ENCODE data around the gene SYT1. TPM values are rescaled to one million over a fixed set of nuclear protein-coding genes. Genes with fewer than 3 reads are reported as not detected.

The SYT1 gene
- total RNA-seq, 1 donor from 2014 or later: 35.5 TPM

DNA sequence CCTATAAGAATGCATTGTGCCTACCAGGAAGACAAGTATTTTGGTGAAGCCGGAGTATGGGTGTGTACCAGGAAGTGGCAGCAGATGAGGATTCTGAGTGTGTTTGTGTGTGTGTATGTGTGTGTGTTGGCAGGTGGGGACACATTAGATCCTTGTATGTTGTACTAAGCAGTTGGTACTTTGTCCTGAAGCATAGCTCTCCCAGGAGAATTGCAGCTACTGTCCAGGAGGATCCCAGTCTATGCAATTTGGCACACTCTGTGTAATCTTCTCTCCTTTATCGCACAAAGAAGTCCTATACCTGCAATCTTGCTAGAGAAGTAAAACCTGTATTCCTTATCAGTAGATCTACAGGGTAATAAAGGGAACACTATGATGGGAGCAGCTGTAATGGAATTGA, 549.7 kb downstream of the SYT1 start:
- H3K36me3 Mint-ChIP-seq: peaks cover 4% of the 10 kb centered on the region

DNA sequence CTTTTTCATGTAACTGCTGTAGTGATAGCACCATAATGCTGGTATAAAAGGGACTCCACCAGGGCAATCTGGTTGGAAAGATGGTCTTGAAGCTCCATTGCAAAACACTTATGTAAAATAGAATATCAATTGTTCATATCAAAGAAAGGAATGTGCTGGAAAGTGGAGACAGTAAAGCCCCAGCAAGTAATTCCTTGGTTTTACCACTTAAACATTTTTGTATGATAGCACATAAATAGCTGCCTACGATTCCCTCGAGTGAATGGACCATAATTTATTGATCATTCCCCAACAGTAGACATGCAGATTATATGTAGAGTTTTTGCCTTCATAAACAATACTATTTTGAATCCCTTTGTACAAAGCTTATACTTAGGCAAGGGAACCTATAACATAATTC, 550.7 kb downstream of the SYT1 start:
- peak overlapping the region; percentile 97 for H3K27ac Mint-ChIP-seq
- peaks cover 10% of the 10 kb centered on the region for H3K9me3 Mint-ChIP-seq
- H3K4me1 Mint-ChIP-seq (ENCODE audit: unreplicated experiment): peaks cover 28% of the 10 kb centered on the region
- H3K27me3 Mint-ChIP-seq: no peaks in the 10 kb centered on the region
- no peak overlapping the region for H3K4me3 Mint-ChIP-seq
- peaks cover 4% of the 10 kb centered on the region for H3K36me3 Mint-ChIP-seq
- TF ChIP-seq, protein P1, sequence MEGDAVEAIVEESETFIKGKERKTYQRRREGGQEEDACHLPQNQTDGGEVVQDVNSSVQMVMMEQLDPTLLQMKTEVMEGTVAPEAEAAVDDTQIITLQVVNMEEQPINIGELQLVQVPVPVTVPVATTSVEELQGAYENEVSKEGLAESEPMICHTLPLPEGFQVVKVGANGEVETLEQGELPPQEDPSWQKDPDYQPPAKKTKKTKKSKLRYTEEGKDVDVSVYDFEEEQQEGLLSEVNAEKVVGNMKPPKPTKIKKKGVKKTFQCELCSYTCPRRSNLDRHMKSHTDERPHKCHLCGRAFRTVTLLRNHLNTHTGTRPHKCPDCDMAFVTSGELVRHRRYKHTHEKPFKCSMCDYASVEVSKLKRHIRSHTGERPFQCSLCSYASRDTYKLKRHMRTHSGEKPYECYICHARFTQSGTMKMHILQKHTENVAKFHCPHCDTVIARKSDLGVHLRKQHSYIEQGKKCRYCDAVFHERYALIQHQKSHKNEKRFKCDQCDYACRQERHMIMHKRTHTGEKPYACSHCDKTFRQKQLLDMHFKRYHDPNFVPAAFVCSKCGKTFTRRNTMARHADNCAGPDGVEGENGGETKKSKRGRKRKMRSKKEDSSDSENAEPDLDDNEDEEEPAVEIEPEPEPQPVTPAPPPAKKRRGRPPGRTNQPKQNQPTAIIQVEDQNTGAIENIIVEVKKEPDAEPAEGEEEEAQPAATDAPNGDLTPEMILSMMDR (conservative IDR thresholded peaks at IDR 0.05): no peak
- DNase-seq (ENCODE audit: extremely low spot score, unreplicated experiment): no peak

More for the DNA sequence above, 549.7 kb downstream of the SYT1 start:
- Mint-ChIP-seq H3K27me3 (no peaks in the 10 kb centered on the region), H3K4me1 (ENCODE audit: unreplicated experiment) (peaks cover 34% of the 10 kb centered on the region), H3K27ac (peak overlapping the region; percentile 95), H3K4me3 (peak overlapping the region; percentile 46), H3K9me3 (peaks cover 10% of the 10 kb centered on the region)
- TF ChIP-seq, protein P1 (conservative IDR thresholded peaks at IDR 0.05): no peak
- no peak for DNase-seq (ENCODE audit: extremely low spot score, unreplicated experiment)

DNA sequence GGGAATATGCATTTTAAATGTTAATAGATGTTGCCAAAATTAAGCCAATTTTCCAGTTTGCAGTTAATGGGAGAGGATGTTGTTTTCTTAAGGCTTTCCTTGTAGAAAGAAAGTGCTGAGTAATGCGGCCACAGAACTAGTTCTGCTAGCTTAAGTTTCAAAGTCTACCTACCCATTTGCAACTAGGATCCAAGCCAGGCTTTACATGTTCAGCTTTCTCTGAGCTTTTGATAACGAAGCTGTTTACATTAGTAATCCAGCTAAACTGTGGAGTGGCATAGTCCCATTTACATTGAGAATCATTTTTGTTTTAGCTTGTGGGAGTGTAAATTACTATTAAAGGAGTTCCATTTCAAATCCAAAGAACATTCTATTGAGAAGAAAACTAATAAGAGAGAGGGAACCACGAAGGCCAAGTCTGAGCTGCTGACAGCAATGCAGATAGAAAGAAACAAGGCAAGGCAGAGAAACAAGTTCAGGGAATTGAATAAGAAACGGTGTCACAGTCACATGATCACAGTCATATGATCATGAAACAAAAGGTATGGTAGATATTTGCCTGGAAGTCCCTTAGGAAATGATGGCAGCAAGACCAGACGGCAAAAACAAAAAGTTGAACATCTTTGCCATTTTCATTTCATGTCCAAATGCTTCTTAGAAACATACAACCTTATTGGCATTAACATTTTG, 551.3 kb downstream of the SYT1 start:
- peaks cover 4% of the 10 kb centered on the region for H3K36me3 Mint-ChIP-seq
- peak overlapping the region; percentile 97 for H3K27ac Mint-ChIP-seq
- H3K27me3 Mint-ChIP-seq: no peaks in the 10 kb centered on the region
- peaks cover 10% of the 10 kb centered on the region for H3K9me3 Mint-ChIP-seq
- H3K4me1 Mint-ChIP-seq (ENCODE audit: unreplicated experiment): peaks cover 31% of the 10 kb centered on the region
- H3K4me3 Mint-ChIP-seq: peak overlapping the region; percentile 72
- TF ChIP-seq, protein P1 (conservative IDR thresholded peaks at IDR 0.05): no peak
- DNase-seq (ENCODE audit: extremely low spot score, unreplicated experiment): no peak

DNA sequence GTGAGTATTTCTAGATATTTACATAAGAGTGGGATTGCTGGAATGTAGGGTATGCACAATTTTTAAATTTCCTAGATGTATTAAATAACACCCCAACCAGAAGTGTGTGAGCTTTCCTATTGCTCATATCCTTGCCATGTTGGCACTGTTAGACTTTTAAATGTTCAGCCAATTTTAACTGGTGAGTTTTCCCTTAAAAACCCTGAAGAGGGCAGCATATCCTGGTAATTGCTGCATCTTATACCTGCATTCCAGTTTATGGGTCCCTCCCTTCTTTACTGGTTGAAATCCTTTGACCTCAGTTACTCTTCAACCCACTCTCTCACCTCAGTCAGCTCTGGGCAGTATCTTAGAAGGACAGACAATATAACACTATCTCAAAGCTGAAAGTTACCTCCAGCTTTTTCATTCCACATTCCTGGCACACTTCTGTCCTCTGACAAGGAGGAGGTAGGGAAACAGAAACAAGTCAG, 555.6 kb downstream of the SYT1 start:
- H3K36me3 Mint-ChIP-seq: peaks cover 4% of the 10 kb centered on the region
- H3K27ac Mint-ChIP-seq: peak overlapping the region; percentile 88
- H3K4me1 Mint-ChIP-seq (ENCODE audit: unreplicated experiment): peaks cover 31% of the 10 kb centered on the region
- peaks cover 5% of the 10 kb centered on the region for H3K9me3 Mint-ChIP-seq
- H3K4me3 Mint-ChIP-seq: peak overlapping the region; percentile 24
- DNase-seq (ENCODE audit: extremely low spot score, unreplicated experiment): no peak
- TF ChIP-seq, protein P1 (conservative IDR thresholded peaks at IDR 0.05): peak; percentile 64
- H3K27me3 Mint-ChIP-seq: no peaks in the 10 kb centered on the region

- TF ChIP-seq, protein P1 (conservative IDR thresholded peaks at IDR 0.05): no peak
- Mint-ChIP-seq H3K36me3 (peaks cover 4% of the 10 kb centered on the region), H3K4me3 (no peak overlapping the region), H3K27me3 (no peaks in the 10 kb centered on the region), H3K27ac (peak overlapping the region; percentile 64), H3K4me1 (ENCODE audit: unreplicated experiment) (peaks cover 25% of the 10 kb centered on the region), H3K9me3 (no peaks in the 10 kb centered on the region)
- no peak for DNase-seq (ENCODE audit: extremely low spot score, unreplicated experiment)
Measured at GRCh38 chr12:79421236-79421740, 556.7 kb downstream of the SYT1 start.

Data from type B pancreatic cell (in vitro differentiated cells).